ENCODE results near the gene PTMS.
"Not testable (repeated sequence)": the region's sequence is repeated elsewhere in the genome, so short reads cannot be mapped to it uniquely, and the experiment has no call there.

The PTMS gene

GRCh38 chr12:6765634-6766581 is at the start of gene PTMS:
TSS of gene PTMS (plus strand) at chr12:6766363. CDS start at chr12:6766706, 343 bp downstream.
- no peak for DNase-seq (ENCODE audit: low spot score)

- DNase-seq (ENCODE audit: low spot score): no peak
Measured at GRCh38 chr12:6716874-6717437, 49.2 kb upstream of the PTMS start.

GRCh38 chr12:6722863-6723262 is 43.3 kb upstream of the PTMS start:
- DNase-seq (ENCODE audit: low spot score): no peak

- peak; percentile 99 for DNase-seq (ENCODE audit: low spot score)
Measured at GRCh38 chr12:6723607-6724408, 42.4 kb upstream of the PTMS start, which contains the start of gene COPS7A. TSS of gene COPS7A (plus strand) at chr12:6724046. CDS start at chr12:6724657, 611 bp downstream.

GRCh38 chr12:6724409-6724797 is 41.8 kb upstream of the PTMS start:
- DNase-seq (ENCODE audit: low spot score): no peak

GRCh38 chr12:6725350-6725749 is 40.8 kb upstream of the PTMS start:
- DNase-seq (ENCODE audit: low spot score): no peak

- no peak for DNase-seq (ENCODE audit: low spot score)
Measured at GRCh38 chr12:6729186-6729585, 37.0 kb upstream of the PTMS start.

GRCh38 chr12:6730169-6730568 is 36.0 kb upstream of the PTMS start:
- DNase-seq (ENCODE audit: low spot score): no peak

- DNase-seq (ENCODE audit: low spot score): no peak
Measured at GRCh38 chr12:6734506-6735387, 31.4 kb upstream of the PTMS start.

GRCh38 chr12:6735448-6736191 is 30.5 kb upstream of the PTMS start:
- peak; percentile 44 for DNase-seq (ENCODE audit: low spot score)

GRCh38 chr12:6736754-6737153 is 29.4 kb upstream of the PTMS start:
- DNase-seq (ENCODE audit: low spot score): no peak

- not testable (repeated sequence) for DNase-seq (ENCODE audit: low spot score)
Measured at GRCh38 chr12:6742080-6742479, 24.1 kb upstream of the PTMS start.

- no peak for DNase-seq (ENCODE audit: low spot score)
Measured at GRCh38 chr12:6742834-6743233, 23.3 kb upstream of the PTMS start.

GRCh38 chr12:6743300-6743699 is 22.9 kb upstream of the PTMS start:
- not testable (repeated sequence) for DNase-seq (ENCODE audit: low spot score)

- DNase-seq (ENCODE audit: low spot score): peak; percentile 29
Measured at GRCh38 chr12:6745741-6746525, 20.2 kb upstream of the PTMS start.

- no peak for DNase-seq (ENCODE audit: low spot score)
Measured at GRCh38 chr12:6747216-6747615, 18.9 kb upstream of the PTMS start.

- DNase-seq (ENCODE audit: low spot score): no peak
Measured at GRCh38 chr12:6748761-6749160, 17.4 kb upstream of the PTMS start.

- no peak for DNase-seq (ENCODE audit: low spot score)
Measured at GRCh38 chr12:6750506-6750905, 15.7 kb upstream of the PTMS start.

GRCh38 chr12:6751767-6752166 is 14.4 kb upstream of the PTMS start:
- DNase-seq (ENCODE audit: low spot score): no peak
